Prostate gland (tissue), 2 donors: ENCODE measurements around the gene ARHGAP24. TPM values are rescaled to one million over a fixed set of nuclear protein-coding genes. Genes with fewer than 3 reads are reported as not detected.

ENCODE experiments used
- DNase-seq: peaks from one replicate; pipeline ENCODE4 v3.0.0-alpha.2; 2019; ENCODE audit warnings: low spot score
- H3K27ac ChIP-seq, 2 donors: fragments of 200-600 bp; sonication (generic); 2 replicates each; pipeline ENCODE4 v1.5.1; 2017 to 2019
- H3K27me3 ChIP-seq: fragments of 200-600 bp; sonication (generic); replicated peaks from 2 replicates; pipeline ENCODE4 v1.5.1; 2019; ENCODE audit not compliant: insufficient read depth
- H3K36me3 ChIP-seq, 2 donors: fragments of 200-600 bp; sonication (generic); 1 replicate in 1 of 2; 2 replicates in 1 of 2; pipeline versions ENCODE4 v1.5.1 to v1.8.1; 2017 to 2019
- H3K4me1 ChIP-seq: fragments of 200-600 bp; sonication (generic); replicated peaks from 2 replicates; pipeline ENCODE4 v1.5.1; 2019
- H3K4me3 ChIP-seq, 2 donors: fragments of 200-600 bp; sonication (generic); 2 replicates each; pipeline ENCODE4 v1.5.1; 2017 to 2019
- H3K9me3 ChIP-seq: fragments of 200-600 bp; sonication (generic); 2 replicates; pipeline ENCODE4 v1.5.1; 2017
- CTCF ChIP-seq, 4 experiments: fragments of 200-600 bp in 2 of 4; fragments of 450-650 bp in 2 of 4; sonication (generic) in 2 of 4; IDR thresholded peaks; 1 replicate in 3 of 4; 2 replicates in 1 of 4; pipeline ENCODE4 v1.5.1; 2016 to 2019; ENCODE audit warnings: antibody characterized with exemption in 4 of 4, mild to moderate bottlenecking in 2 of 4, moderate library complexity in 2 of 4
- POLR2A ChIP-seq: fragments of 450-650 bp; IDR thresholded peaks from one replicate; pipeline ENCODE4 v1.6.1; 2016; ENCODE audit warnings: antibody characterized with exemption, mild to moderate bottlenecking
- POLR2AphosphoS5 ChIP-seq: sonication (generic); formaldehyde crosslinking; IDR thresholded peaks from one replicate; pipeline ENCODE4 v1.6.1; 2017; ENCODE audit warnings: antibody characterized with exemption
- WGBS: methylation state at CpG from one replicate; pipeline ENCODE4 v1.1.5; 2018; 5-methylcytosine and 5-hydroxymethylcytosine counted together
- intact Hi-C: fragments of 100-400 bp; cut with DNase I; formaldehyde crosslinking; loops from one replicate; pipeline ENCODE4 v1.14.2; 2022
- total RNA-seq, 2 donors: library from RNA; depleted of rRNA; stranded (reverse); fragments of >200 nt; gene quantifications; one replicate each; pipeline ENCODE4 v1.1.0, GENCODE V29; 2016

The ARHGAP24 gene
- total RNA-seq, 2 donors from 2014 or later = 6.7 to 7.4 TPM

- H3K4me1 ChIP-seq = no peaks in the 10 kb centered on the region
- no peaks in the 10 kb centered on the region for H3K9me3 ChIP-seq
- H3K4me3 ChIP-seq = no peak overlapping the region
- TF ChIP-seq POLR2AphosphoS5 = no peak
- TF ChIP-seq CTCF (IDR thresholded peaks at IDR 0.05) = no peak
- no peak for TF ChIP-seq POLR2A
- H3K27me3 ChIP-seq = no peaks in the 10 kb centered on the region
- no peaks in the 10 kb centered on the region for H3K36me3 ChIP-seq
- WGBS = 82% methylated on average over 3 of the region's 3 CpGs
- intact Hi-C loops = no loop called here
- H3K27ac ChIP-seq = no peak overlapping the region
- DNase-seq = no peak
These were observed 250.0 kb downstream of the ARHGAP24 start for GRCh38 chr4:85724791-85725563.

GRCh38 chr4:85725721-85726170, 250.8 kb downstream of the ARHGAP24 start:
- TF ChIP-seq CTCF (IDR thresholded peaks at IDR 0.05) (no peak), POLR2A (no peak), POLR2AphosphoS5 (no peak)
- H3K4me3 ChIP-seq = no peak overlapping the region
- DNase-seq = no peak
- no peaks in the 10 kb centered on the region for H3K27me3 ChIP-seq
- H3K36me3 ChIP-seq = no peaks in the 10 kb centered on the region
- H3K27ac ChIP-seq = no peak overlapping the region
- no peaks in the 10 kb centered on the region for H3K4me1 ChIP-seq
- 80% methylated on average over 2 of the region's 2 CpGs for WGBS
- H3K9me3 ChIP-seq = no peaks in the 10 kb centered on the region
- intact Hi-C loops = no loop called here

GRCh38 chr4:85726555-85726954, 251.6 kb downstream of the ARHGAP24 start:
- Histone ChIP-seq H3K9me3 (no peaks in the 10 kb centered on the region), H3K4me3 (no peak overlapping the region), H3K36me3 (no peaks in the 10 kb centered on the region), H3K27me3 (no peaks in the 10 kb centered on the region), H3K27ac (no peak overlapping the region), H3K4me1 (no peaks in the 10 kb centered on the region)
- no peak for TF ChIP-seq CTCF (IDR thresholded peaks at IDR 0.05)
- no peak for TF ChIP-seq POLR2A
- no peak for TF ChIP-seq POLR2AphosphoS5
- 85% methylated on average over 8 of the region's 8 CpGs for WGBS
- intact Hi-C loops = no loop called here
- DNase-seq = no peak

- no peak overlapping the region for H3K27ac ChIP-seq
- no peaks in the 10 kb centered on the region for H3K36me3 ChIP-seq
- no peak overlapping the region for H3K4me3 ChIP-seq
- intact Hi-C loops = no loop called here
- H3K27me3 ChIP-seq = no peaks in the 10 kb centered on the region
- TF ChIP-seq POLR2A (no peak), POLR2AphosphoS5 (no peak), CTCF (IDR thresholded peaks at IDR 0.05) (no peak)
- no peaks in the 10 kb centered on the region for H3K4me1 ChIP-seq
- no peaks in the 10 kb centered on the region for H3K9me3 ChIP-seq
- no peak for DNase-seq
These were observed 253.5 kb downstream of the ARHGAP24 start for GRCh38 chr4:85728464-85728863.

- intact Hi-C loops = no loop called here
- 27% methylated on average over 1 of the region's 1 CpG for WGBS
- no peak overlapping the region for H3K4me3 ChIP-seq
- TF ChIP-seq POLR2A (no peak), POLR2AphosphoS5 (no peak), CTCF (IDR thresholded peaks at IDR 0.05) (no peak)
- no peaks in the 10 kb centered on the region for H3K4me1 ChIP-seq
- DNase-seq = no peak
- H3K36me3 ChIP-seq = no peaks in the 10 kb centered on the region
- no peak overlapping the region for H3K27ac ChIP-seq
- no peaks in the 10 kb centered on the region for H3K27me3 ChIP-seq
- no peaks in the 10 kb centered on the region for H3K9me3 ChIP-seq
These were observed 257.2 kb downstream of the ARHGAP24 start for GRCh38 chr4:85732124-85732523.
